Left ventricle myocardium inferior (tissue), 1 donor: Measurements from ENCODE around the gene SCN4A. TPM values are rescaled to one million over a fixed set of nuclear protein-coding genes. Genes with fewer than 3 reads are reported as not detected.
"Not testable (repeated sequence)": the region's sequence is repeated elsewhere in the genome, so short reads cannot be mapped to it uniquely, and the experiment has no call there.

Experiments
- DNase-seq: peaks from one replicate; pipeline ENCODE4 v3.0.0-alpha.2; 2020
- H3K27ac ChIP-seq: fragments of 200-600 bp; replicated peaks from 2 replicates; pipeline ENCODE4 v1.8.0; 2021
- H3K27me3 ChIP-seq: fragments of 200-600 bp; 2 replicates; pipeline ENCODE4 v1.8.0; 2021; ENCODE audit warnings: low read depth
- H3K36me3 ChIP-seq: fragments of 200-600 bp; 2 replicates; pipeline ENCODE4 v1.8.0; 2021
- H3K4me1 ChIP-seq: fragments of 200-600 bp; 2 replicates; pipeline ENCODE4 v1.8.0; 2021
- H3K4me3 ChIP-seq: fragments of 200-600 bp; 2 replicates; pipeline ENCODE4 v1.8.0; 2021; ENCODE audit warnings: mild to moderate bottlenecking, moderate library complexity
- H3K9me3 ChIP-seq: fragments of 200-600 bp; replicated peaks from 2 replicates; pipeline ENCODE4 v1.8.0; 2021
- intact Hi-C: fragments of 100-400 bp; cut with micrococcal nuclease; formaldehyde crosslinking; loops from one replicate; pipeline ENCODE4 v1.11.0; 2022
- long read RNA-seq: library from polyadenylated mRNA; unstranded; transcript quantifications from one replicate; pipeline ENCODE4 v2.0.0, GENCODE V29; 2021
- total RNA-seq: library from RNA; stranded (reverse); fragmentation: NEBNext Ultra II Directional; extraction: Animal tissue kit (Norgen Biotek cat#: 25700); gene quantifications from one replicate; pipeline ENCODE4 v1.2.1, GENCODE V29; 2021
- TF ChIP-seq, protein P1 (sequence below): fragments of 200-600 bp; IDR thresholded peaks from 2 replicates; pipeline ENCODE4 v1.8.0; 2021; ENCODE audit warnings: antibody characterized with exemption, mild to moderate bottlenecking, borderline replicate concordance
- donor health status: DM: no; HTN: yes; CAD: no; lungs with severe emphysema.

Gene SCN4A
- 1.2 TPM for total RNA-seq
- long read RNA-seq: 0 reads

GRCh38 chr17:63972796-63973195, at the start of gene SCN4A:
SCN4A (minus strand) TSS chr17:63972918; CDS start chr17:63972841, 77 bp downstream.
- Histone ChIP-seq H3K9me3 (no peaks in the 10 kb centered on the region), H3K4me1 (peaks cover 36% of the 10 kb centered on the region), H3K27ac (no peak within 1 kb of the TSS), H3K4me3 (no peak within 1 kb of the TSS), H3K36me3 (no peaks in the 10 kb centered on the region), H3K27me3 (no peaks in the 10 kb centered on the region)
- TF ChIP-seq, protein P1, sequence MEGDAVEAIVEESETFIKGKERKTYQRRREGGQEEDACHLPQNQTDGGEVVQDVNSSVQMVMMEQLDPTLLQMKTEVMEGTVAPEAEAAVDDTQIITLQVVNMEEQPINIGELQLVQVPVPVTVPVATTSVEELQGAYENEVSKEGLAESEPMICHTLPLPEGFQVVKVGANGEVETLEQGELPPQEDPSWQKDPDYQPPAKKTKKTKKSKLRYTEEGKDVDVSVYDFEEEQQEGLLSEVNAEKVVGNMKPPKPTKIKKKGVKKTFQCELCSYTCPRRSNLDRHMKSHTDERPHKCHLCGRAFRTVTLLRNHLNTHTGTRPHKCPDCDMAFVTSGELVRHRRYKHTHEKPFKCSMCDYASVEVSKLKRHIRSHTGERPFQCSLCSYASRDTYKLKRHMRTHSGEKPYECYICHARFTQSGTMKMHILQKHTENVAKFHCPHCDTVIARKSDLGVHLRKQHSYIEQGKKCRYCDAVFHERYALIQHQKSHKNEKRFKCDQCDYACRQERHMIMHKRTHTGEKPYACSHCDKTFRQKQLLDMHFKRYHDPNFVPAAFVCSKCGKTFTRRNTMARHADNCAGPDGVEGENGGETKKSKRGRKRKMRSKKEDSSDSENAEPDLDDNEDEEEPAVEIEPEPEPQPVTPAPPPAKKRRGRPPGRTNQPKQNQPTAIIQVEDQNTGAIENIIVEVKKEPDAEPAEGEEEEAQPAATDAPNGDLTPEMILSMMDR: no peak
- intact Hi-C loops: no loop called here
- DNase-seq: no peak

GRCh38 chr17:64020056-64020766, 47.5 kb upstream of the SCN4A start, which contains the start of gene ICAM2:
ICAM2 (minus strand) TSS chr17:64020633; CDS start chr17:64006691, 13,942 bp downstream.
- Histone ChIP-seq H3K4me1 (peaks cover 42% of the 10 kb centered on the region), H3K27me3 (no peaks in the 10 kb centered on the region), H3K36me3 (no peaks in the 10 kb centered on the region), H3K9me3 (no peaks in the 10 kb centered on the region), H3K27ac (peak within 1 kb of the TSS; percentile 92), H3K4me3 (peak within 1 kb of the TSS; percentile 67)
- DNase-seq: peak; percentile 61
- TF ChIP-seq, protein P1: no peak
- intact Hi-C loops: loop anchor here (10.0 kb wide), 1 partner anchor 105 kb away; the partner anchor contains the start of genes CSHL1 and GH1

- DNase-seq, H3K27me3 ChIP-seq, H3K9me3 ChIP-seq, H3K36me3 ChIP-seq, intact Hi-C loops: not testable (repeated sequence)
- peaks cover 43% of the 10 kb centered on the region for H3K4me1 ChIP-seq
- peak overlapping the region; percentile 67 for H3K4me3 ChIP-seq
- peak overlapping the region; percentile 92 for H3K27ac ChIP-seq
These were observed 46.8 kb upstream of the SCN4A start for GRCh38 chr17:64019551-64019961.

GRCh38 chr17:64017381-64017980, 44.8 kb upstream of the SCN4A start:
- Histone ChIP-seq H3K27ac (peak overlapping the region; percentile 92), H3K4me1 (peaks cover 45% of the 10 kb centered on the region), H3K9me3 (no peaks in the 10 kb centered on the region), H3K4me3 (peak overlapping the region; percentile 67), H3K36me3 (no peaks in the 10 kb centered on the region), H3K27me3 (no peaks in the 10 kb centered on the region)
- no peak for DNase-seq
- intact Hi-C loops: no loop called here
- TF ChIP-seq, protein P1: peak; percentile 41

DNA sequence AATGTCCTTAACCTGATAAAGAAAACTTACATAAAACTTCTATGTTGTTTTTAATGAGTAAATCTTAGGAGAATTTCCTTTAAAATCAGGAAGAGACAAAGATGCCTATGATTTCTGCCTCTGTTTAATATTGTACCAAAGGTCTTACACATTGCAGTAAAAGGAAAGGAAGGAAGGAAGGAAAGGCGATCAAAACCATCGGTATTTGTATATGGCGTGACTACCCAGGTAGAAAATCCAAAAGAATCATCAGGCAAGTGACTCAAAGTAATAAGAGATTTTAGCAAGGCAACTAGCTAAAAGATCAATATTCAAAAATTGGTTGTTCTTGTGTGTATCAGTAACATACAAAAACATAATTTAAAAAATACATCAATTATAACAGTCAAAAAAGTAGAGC, 44.3 kb upstream of the SCN4A start:
- no peak for DNase-seq
- peaks cover 45% of the 10 kb centered on the region for H3K4me1 ChIP-seq
- intact Hi-C loops: no loop called here
- H3K36me3 ChIP-seq: no peaks in the 10 kb centered on the region
- H3K27me3 ChIP-seq: no peaks in the 10 kb centered on the region
- H3K4me3 ChIP-seq: peak overlapping the region; percentile 67
- H3K27ac ChIP-seq: peak overlapping the region; percentile 92
- TF ChIP-seq, protein P1: no peak
- H3K9me3 ChIP-seq: no peaks in the 10 kb centered on the region
